ENCODE measurements around the gene EPB42.

Gene EPB42

GRCh38 chr15:43220991-43221403, at the start of gene EPB42:
Gene EPB42, minus strand, starts transcription at chr15:43221018. Its CDS starts 193 bp downstream, at chr15:43220825.
- no peak for DNase-seq

GRCh38 chr15:43270113-43270665, 49.4 kb upstream of the EPB42 start:
- DNase-seq, result no peak

GRCh38 chr15:43268111-43269105, 47.6 kb upstream of the EPB42 start:
- no peak for DNase-seq

- DNase-seq, result no peak
These were observed 46.6 kb upstream of the EPB42 start for GRCh38 chr15:43267439-43267838.

- DNase-seq, result no peak
These were observed 46.0 kb upstream of the EPB42 start, which contains the start of gene TGM5 for GRCh38 chr15:43266834-43267233. Gene TGM5, minus strand, starts transcription at chr15:43266928. Its CDS starts 79 bp downstream, at chr15:43266849.

GRCh38 chr15:43266386-43266785, 45.6 kb upstream of the EPB42 start:
- DNase-seq, result no peak

GRCh38 chr15:43260011-43260615, 39.3 kb upstream of the EPB42 start:
- no peak for DNase-seq

- DNase-seq, result no peak
These were observed 38.0 kb upstream of the EPB42 start for GRCh38 chr15:43258781-43259180.

- DNase-seq, result no peak
These were observed 35.5 kb upstream of the EPB42 start for GRCh38 chr15:43256341-43256740.

- no peak for DNase-seq
These were observed 34.6 kb upstream of the EPB42 start for GRCh38 chr15:43255376-43255775.

- DNase-seq, result no peak
These were observed 32.9 kb upstream of the EPB42 start for GRCh38 chr15:43253431-43254403.

- DNase-seq, result no peak
These were observed 31.0 kb upstream of the EPB42 start for GRCh38 chr15:43251871-43252250.

- no peak for DNase-seq
These were observed 30.5 kb upstream of the EPB42 start for GRCh38 chr15:43251185-43251870.

- no peak for DNase-seq
These were observed 30.0 kb upstream of the EPB42 start for GRCh38 chr15:43250785-43251184.

- no peak for DNase-seq
These were observed 28.9 kb upstream of the EPB42 start for GRCh38 chr15:43249699-43250203.

GRCh38 chr15:43249236-43249635, 28.4 kb upstream of the EPB42 start:
- no peak for DNase-seq

GRCh38 chr15:43246261-43246774, 25.5 kb upstream of the EPB42 start:
- no peak for DNase-seq

- no peak for DNase-seq
These were observed 23.3 kb upstream of the EPB42 start for GRCh38 chr15:43244092-43244491.

- no peak for DNase-seq
These were observed 22.3 kb upstream of the EPB42 start for GRCh38 chr15:43243020-43243645.

- no peak for DNase-seq
These were observed 21.8 kb upstream of the EPB42 start for GRCh38 chr15:43242616-43243015.

- no peak for DNase-seq
These were observed 20.3 kb upstream of the EPB42 start for GRCh38 chr15:43241100-43241499.

All from stimulated activated naive CD4-positive, alpha-beta T cell (primary cell).